ENCODE measurements around the gene POLR3B.

DNA sequence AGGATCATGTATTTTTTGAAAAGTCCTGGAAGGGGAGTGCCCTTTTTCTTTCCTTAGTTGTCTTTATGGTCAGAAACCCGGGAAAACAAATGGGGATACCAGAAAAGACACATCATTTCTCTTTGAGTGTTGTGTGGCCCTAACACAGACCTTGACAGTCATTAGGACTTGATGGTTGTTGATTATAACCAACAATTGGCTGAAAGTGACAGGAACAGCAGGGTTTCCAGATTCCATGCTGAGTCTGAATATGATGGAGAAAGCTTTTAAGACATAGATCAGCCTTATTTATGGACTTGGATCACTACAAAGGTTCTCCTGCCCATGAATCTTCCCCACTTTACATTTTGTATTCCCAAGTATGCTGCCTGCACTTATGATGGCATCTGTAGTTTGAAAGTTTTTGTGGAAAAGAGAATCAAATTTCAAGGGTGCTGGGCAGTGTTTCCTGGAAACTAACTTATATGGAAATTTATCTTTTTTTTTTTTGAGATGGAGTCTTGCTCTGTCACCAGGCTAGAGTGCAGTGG, 30.4 kb downstream of the POLR3B start:
- no peak for TF ChIP-seq EP300 (IDR thresholded peaks at IDR 0.05; ENCODE audit: low read depth)
- TF ChIP-seq, protein P1, sequence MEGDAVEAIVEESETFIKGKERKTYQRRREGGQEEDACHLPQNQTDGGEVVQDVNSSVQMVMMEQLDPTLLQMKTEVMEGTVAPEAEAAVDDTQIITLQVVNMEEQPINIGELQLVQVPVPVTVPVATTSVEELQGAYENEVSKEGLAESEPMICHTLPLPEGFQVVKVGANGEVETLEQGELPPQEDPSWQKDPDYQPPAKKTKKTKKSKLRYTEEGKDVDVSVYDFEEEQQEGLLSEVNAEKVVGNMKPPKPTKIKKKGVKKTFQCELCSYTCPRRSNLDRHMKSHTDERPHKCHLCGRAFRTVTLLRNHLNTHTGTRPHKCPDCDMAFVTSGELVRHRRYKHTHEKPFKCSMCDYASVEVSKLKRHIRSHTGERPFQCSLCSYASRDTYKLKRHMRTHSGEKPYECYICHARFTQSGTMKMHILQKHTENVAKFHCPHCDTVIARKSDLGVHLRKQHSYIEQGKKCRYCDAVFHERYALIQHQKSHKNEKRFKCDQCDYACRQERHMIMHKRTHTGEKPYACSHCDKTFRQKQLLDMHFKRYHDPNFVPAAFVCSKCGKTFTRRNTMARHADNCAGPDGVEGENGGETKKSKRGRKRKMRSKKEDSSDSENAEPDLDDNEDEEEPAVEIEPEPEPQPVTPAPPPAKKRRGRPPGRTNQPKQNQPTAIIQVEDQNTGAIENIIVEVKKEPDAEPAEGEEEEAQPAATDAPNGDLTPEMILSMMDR (IDR thresholded peaks at IDR 0.05) = no peak

All from transverse colon (tissue), 3 donors.